ENCODE measurements around the gene TPRG1L.

The TPRG1L gene

GRCh38 chr1:3601743-3602142 lies 23.1 kb upstream of the TPRG1L start:
- no peaks in the 10 kb centered on the region for H3K27me3 Mint-ChIP-seq
- no peak overlapping the region for H3K27ac Mint-ChIP-seq
- H3K36me3 Mint-ChIP-seq: no peaks in the 10 kb centered on the region
- peaks cover 20% of the 10 kb centered on the region for H3K4me1 Mint-ChIP-seq
- H3K9me3 Mint-ChIP-seq: no peaks in the 10 kb centered on the region
- no peak overlapping the region for H3K4me3 Mint-ChIP-seq

DNA sequence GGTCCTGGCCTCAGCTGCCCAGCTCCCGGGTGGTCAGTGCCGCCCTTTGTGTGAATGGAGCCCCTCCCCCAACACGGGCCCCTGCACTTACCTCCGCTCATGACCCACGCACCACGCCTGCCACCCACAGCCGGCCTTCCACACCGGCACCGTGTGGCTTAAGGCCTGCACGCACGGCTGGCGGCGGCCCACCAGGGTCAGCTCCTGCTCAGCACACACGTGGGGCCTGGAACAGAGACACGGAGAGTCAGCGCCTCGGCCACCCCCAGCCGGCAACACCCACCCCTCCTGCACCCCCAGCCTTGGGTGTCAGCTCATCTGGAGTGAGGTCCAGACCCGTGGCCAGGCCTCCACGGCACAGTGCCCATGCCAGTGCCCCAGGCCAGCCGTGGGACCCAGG lies 22.4 kb upstream of the TPRG1L start:
- H3K4me1 Mint-ChIP-seq: peaks cover 15% of the 10 kb centered on the region
- H3K27ac Mint-ChIP-seq: no peak overlapping the region
- H3K27me3 Mint-ChIP-seq: no peaks in the 10 kb centered on the region
- no peaks in the 10 kb centered on the region for H3K36me3 Mint-ChIP-seq
- no peaks in the 10 kb centered on the region for H3K9me3 Mint-ChIP-seq
- no peak overlapping the region for H3K4me3 Mint-ChIP-seq

DNA sequence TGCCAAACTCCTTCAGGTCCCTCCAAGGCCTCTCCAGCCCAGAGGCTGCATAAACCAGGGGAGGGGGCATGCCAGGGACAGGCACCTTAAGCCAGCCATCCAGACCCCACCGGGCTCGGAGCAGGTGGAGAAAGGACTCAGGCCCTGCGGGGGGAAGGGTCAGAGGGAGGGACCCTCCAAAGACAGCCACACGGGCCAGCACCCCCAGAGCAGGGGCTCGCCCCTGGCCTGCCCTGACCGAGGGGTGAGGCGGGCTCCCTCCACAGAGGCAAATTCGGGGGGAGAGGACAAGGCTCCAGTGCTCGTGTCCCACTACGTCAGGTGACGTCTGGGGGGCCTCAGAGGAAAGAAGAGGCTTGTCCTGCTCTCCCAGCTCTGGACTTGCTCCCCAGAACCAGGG lies 21.7 kb upstream of the TPRG1L start:
- Mint-ChIP-seq H3K36me3 (no peaks in the 10 kb centered on the region), H3K27ac (no peak overlapping the region), H3K4me1 (peaks cover 7% of the 10 kb centered on the region), H3K27me3 (no peaks in the 10 kb centered on the region), H3K4me3 (no peak overlapping the region), H3K9me3 (no peaks in the 10 kb centered on the region)

DNA sequence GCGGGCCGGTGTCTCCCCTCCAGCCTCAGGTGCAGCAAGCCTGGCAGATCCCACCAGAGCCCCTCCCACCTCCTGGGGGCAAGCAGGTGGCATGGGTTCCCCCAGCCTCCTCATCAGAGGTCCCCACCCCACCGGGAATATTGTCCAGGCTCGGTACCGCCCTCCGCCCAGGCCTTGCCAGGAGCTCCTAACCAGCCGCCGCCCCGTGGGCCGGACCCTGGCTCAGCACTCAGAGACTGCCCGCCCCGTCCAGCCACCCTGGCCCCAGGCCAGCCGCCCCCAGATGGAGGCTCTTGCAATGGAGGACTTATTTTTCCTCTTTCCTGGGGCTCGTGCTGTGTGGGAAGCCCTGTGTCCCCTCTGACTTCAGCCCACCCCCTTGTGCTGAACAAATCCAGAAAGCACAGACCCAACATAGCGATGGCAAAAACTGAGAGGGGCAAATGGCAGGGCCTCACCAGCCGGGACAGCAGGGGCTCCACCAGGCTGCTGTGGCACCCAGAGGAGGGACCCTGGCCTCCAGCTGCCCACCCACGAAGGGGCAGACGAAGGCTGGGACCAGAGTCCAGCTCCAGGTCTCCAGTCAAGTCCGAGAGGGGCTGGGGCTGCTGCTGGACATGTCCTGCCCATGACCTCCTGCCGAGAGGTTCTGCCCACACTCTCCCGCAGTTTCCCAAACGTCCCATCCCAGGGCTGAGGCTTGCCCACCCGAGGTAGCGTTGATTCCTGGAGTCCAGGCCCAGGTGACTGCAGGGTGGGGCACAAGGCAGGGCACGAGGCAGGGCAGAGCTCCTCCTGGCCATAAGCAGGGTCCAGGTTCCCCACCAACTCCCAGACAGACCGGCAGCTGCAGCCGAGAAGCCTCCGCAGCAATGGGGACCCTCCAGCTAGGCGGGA lies 21.0 kb upstream of the TPRG1L start:
- Mint-ChIP-seq H3K36me3 (no peaks in the 10 kb centered on the region), H3K9me3 (no peaks in the 10 kb centered on the region), H3K27me3 (no peaks in the 10 kb centered on the region), H3K4me1 (peaks cover 4% of the 10 kb centered on the region), H3K4me3 (no peak overlapping the region), H3K27ac (no peak overlapping the region)

DNA sequence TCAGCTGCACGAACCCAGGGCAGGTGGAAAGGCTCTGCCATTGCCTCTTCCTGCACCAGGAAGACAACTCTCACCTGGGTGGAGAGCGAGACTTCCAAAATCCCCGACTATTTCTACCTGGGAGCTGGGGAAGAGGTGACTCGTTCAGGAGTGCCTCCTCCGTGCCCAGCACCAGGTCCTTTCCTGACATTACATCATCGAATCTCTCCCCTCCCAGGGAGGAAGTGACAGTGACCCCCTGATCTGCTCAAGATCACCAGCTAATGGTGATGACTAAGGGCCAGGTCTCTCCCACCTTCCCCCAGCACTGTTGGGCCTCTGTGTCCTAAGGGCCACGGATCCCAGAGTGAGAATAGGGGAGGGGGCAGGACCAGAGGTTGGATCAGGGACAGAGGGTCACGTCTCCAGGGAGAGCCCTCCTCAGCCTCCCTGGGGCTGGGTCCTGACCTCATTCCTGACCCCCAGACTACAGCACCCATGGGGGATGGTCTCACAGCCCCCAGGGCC lies 20.3 kb upstream of the TPRG1L start:
- no peak overlapping the region for H3K4me3 Mint-ChIP-seq
- H3K9me3 Mint-ChIP-seq: no peaks in the 10 kb centered on the region
- H3K4me1 Mint-ChIP-seq: no peaks in the 10 kb centered on the region
- H3K36me3 Mint-ChIP-seq: no peaks in the 10 kb centered on the region
- no peaks in the 10 kb centered on the region for H3K27me3 Mint-ChIP-seq
- no peak overlapping the region for H3K27ac Mint-ChIP-seq

- Mint-ChIP-seq H3K9me3 (no peaks in the 10 kb centered on the region), H3K36me3 (no peaks in the 10 kb centered on the region), H3K27ac (no peak overlapping the region), H3K27me3 (no peaks in the 10 kb centered on the region), H3K4me3 (no peak overlapping the region), H3K4me1 (no peaks in the 10 kb centered on the region)
Observed at GRCh38 chr1:3604997-3605823, 19.6 kb upstream of the TPRG1L start.

DNA sequence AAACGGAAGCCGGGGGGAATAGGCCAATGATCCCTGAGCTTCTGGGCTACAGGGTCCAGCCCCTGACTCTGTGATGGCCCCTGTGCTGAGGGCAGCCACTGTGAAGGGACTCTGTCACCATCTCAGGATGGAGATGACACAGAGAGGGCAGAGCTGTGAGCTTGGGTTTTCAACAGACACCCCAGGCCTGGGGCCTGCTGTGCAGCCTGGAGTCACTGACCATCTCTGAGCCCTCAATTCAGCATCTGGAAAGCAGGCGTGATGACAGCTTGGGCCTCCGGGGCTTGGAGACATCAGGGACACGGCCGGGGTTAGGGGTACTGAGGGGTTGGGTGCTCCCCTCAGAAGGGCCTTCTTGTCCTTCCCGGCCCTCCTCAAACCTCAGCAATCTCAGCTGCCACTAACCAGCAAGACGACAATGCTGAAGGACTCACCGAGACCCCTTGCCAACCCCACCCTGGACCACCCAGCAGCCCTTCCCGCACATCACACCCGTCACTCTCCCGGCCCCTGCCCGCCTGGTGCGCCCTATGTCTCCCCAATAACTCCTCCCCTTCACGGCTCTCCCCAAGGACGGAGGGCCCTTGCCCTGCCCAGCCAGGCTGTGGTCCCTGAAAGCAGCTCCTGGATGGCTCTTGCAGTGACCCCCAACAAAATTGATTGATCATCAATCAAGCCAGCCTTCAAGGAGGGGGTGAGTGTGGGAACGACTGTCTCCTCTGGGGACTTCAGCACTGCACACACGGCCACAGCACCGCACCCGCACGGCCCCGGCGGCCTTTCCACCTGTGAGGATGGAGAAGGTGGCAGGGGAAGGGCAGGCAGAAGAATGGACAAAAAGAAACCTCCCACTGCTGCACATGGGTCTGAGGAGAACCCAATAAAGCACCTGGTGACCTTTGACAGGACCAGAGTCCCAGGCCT lies 17.8 kb upstream of the TPRG1L start:
- H3K27ac Mint-ChIP-seq: no peak overlapping the region
- no peaks in the 10 kb centered on the region for H3K9me3 Mint-ChIP-seq
- no peak overlapping the region for H3K4me3 Mint-ChIP-seq
- H3K27me3 Mint-ChIP-seq: peaks cover 3% of the 10 kb centered on the region
- peaks cover 9% of the 10 kb centered on the region for H3K4me1 Mint-ChIP-seq
- no peaks in the 10 kb centered on the region for H3K36me3 Mint-ChIP-seq

GRCh38 chr1:3607703-3608065 lies 17.1 kb upstream of the TPRG1L start:
- no peak overlapping the region for H3K27ac Mint-ChIP-seq
- no peaks in the 10 kb centered on the region for H3K36me3 Mint-ChIP-seq
- H3K4me3 Mint-ChIP-seq: no peak overlapping the region
- no peaks in the 10 kb centered on the region for H3K9me3 Mint-ChIP-seq
- H3K4me1 Mint-ChIP-seq: peaks cover 9% of the 10 kb centered on the region
- H3K27me3 Mint-ChIP-seq: peaks cover 3% of the 10 kb centered on the region

GRCh38 chr1:3608154-3608553 lies 16.7 kb upstream of the TPRG1L start:
- Mint-ChIP-seq H3K4me3 (no peak overlapping the region), H3K27ac (no peak overlapping the region), H3K27me3 (peaks cover 3% of the 10 kb centered on the region), H3K36me3 (no peaks in the 10 kb centered on the region), H3K4me1 (peaks cover 9% of the 10 kb centered on the region), H3K9me3 (no peaks in the 10 kb centered on the region)

DNA sequence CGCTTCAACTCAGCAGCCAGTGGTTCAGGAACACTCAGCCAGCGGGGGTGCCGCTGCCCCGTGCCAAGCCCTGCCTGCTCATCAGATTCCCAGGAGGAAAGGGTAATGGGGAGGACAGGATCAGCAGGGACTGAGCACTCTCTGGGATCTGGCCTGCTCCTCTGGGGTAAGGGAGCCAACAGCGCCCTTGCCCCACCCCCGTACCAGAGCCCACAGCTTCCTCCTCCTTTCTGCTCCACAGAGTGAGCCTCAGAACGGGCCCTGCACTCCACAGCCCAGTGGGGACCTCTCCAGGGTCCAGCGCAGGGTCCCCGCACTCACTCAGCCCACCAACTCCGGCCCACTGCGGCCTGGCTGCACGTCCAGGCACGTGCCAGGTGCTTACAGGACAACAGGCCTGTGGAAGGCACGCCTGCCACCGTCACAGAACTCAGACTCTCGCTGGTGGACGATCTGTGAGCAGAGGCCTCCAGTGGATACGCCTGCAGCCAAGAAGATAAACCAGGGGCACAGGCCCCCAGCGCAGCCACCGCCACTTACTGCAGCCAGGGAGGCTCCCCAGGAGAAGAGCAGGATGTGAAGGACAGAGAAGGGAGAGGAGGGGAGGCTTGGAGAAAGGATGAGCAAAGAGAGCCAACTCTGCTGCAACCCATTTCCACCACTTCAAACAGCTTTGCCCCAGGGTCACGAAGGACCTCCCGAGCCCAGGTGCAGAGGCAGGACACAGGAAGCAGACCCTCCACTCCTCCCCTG lies 15.6 kb upstream of the TPRG1L start:
- Mint-ChIP-seq H3K27ac (peak overlapping the region; percentile 75), H3K36me3 (no peaks in the 10 kb centered on the region), H3K4me3 (peak overlapping the region; percentile 55), H3K9me3 (no peaks in the 10 kb centered on the region), H3K4me1 (peaks cover 9% of the 10 kb centered on the region), H3K27me3 (peaks cover 3% of the 10 kb centered on the region)

DNA sequence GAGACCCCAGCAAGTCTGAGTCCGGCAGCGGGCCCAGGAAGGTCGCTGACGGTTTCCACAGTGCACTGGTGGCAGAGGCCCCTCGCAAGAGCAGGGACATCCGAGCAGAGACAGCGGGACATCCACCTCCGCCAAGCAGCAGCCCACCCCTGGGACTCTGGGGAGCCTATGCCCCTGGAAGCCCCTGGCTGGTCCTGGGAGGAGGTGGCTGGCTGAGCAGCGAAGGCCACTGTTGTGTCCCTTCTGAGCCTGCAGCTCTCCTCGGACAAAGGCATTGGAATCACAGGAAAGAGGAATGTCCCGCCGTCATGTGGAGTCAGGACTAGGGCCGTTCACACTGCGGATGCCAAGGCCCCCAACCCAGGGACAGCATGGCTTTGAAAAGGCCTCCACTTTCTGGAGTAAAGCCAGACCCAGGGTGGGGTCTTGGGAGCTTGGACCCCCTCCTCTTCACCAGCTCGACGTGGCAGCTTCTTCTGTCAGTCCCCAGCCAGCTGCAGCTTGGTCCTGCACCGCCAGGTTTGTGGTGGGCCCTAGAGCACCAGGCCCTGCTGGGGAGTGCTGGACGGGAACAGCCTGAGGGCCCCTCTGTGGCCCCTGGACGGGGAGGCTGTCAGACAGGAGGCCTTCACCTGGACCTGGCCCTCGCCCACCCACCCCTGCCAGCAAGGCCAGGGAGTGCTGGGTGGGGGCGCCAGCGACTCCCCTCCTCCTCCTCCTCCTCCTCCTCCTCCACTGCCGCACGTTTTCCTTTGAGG lies 14.9 kb upstream of the TPRG1L start:
- H3K4me3 Mint-ChIP-seq: no peak overlapping the region
- H3K27me3 Mint-ChIP-seq: peaks cover 3% of the 10 kb centered on the region
- no peak overlapping the region for H3K27ac Mint-ChIP-seq
- no peaks in the 10 kb centered on the region for H3K36me3 Mint-ChIP-seq
- H3K4me1 Mint-ChIP-seq: peaks cover 9% of the 10 kb centered on the region
- no peaks in the 10 kb centered on the region for H3K9me3 Mint-ChIP-seq

DNA sequence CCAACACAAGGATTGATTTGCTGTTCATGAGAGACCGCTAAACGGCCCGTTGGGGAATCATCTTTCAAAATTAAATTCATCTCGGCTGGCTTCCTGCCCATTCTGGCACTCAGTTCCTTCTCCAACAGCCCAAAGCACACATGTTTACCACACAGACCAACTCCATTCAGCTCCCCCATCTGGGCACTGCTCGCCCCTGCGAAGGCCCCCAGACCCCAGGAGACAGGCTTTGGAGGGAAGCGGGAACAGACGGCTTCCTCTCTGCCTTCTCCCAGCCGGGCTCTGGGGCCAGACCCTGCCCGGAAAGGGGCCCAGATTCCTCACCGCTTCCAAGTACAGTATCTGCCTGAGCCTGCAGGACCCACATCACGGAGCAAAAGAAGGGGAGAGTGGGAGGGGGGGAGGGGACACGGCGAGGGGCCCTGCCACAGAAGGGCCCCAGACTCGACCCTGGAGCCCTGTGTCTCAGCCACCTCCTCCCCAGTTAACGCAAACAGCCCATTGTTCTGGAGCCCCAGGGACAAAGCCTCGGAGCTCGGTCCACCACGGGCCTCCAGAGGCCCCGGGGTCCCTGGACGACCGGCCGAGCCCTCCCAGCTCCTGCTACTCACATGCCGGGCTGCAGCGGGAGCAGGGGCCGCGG lies 14.2 kb upstream of the TPRG1L start:
- Mint-ChIP-seq H3K27me3 (peaks cover 3% of the 10 kb centered on the region), H3K4me3 (peak overlapping the region; percentile 44), H3K27ac (no peak overlapping the region), H3K9me3 (no peaks in the 10 kb centered on the region), H3K36me3 (no peaks in the 10 kb centered on the region), H3K4me1 (peaks cover 9% of the 10 kb centered on the region)

DNA sequence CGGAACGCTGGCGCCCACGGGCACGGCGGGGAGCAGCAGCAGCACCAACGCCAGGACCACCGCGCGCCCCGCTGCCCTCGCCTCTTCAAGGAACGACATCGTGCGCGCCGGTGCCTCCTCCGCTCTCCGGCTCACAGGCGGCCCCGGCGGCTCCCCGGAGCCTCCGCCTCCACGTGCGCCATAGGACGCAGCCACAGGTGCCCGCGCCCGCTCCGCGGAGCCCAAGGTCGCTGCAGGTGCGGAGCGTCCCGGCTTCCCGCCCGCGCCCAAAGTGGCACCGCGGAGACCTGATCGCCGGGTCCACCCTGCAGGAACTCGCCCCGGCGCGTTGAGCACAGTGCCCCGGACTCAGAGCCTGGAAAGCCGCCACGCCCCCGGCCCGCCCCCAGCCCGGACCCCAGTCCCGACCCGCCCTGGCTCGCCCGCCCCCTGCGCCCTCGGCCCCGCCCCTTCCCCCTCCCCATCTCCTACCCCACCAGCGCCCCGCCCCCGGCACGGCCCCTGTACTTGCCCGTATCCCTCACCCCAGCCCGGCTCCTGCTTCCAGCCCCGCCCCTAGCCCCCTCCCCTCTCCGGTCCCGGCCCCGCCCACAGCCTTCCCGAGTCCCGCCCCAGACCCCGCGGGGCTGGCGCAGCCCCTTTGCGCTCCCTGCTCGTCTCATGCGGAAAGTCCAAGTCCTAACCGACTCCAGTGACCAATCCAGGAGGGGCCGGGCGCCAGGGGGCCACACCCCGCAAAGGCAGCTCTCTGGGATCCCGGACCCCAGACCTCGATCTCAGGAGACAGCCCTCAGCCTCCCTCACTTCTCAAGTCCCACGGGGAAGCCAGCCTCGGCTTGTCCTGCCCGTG lies 13.4 kb upstream of the TPRG1L start, which contains the start of gene MEGF6:
TSS of gene MEGF6 (minus strand) at position 339 of the 850 bp plus-strand sequence. CDS start at position 99, 240 bp downstream.
- Mint-ChIP-seq H3K27me3 (peaks cover 3% of the 10 kb centered on the region), H3K27ac (no peak within 1 kb of the TSS), H3K4me1 (peaks cover 9% of the 10 kb centered on the region), H3K36me3 (no peaks in the 10 kb centered on the region), H3K9me3 (no peaks in the 10 kb centered on the region), H3K4me3 (peak within 1 kb of the TSS; percentile 82)
